Caco-2 (cell line): ENCODE measurements around the gene C3AR1. TPM values are rescaled to one million over a fixed set of nuclear protein-coding genes. Genes with fewer than 3 reads are reported as not detected.

Experiments used
- BruUV-seq: library from RNA; stranded (reverse); fragments of 400-500 nt; replicated peaks from 2 replicates; lab custom pipeline; 2021; lab: Mats Ljungman, UMichigan
- CTCF ChIA-PET: fragments of 300-600 bp; sonication (Branson Sonifier 250); formaldehyde crosslinking; loops from one replicate; lab custom pipeline; 2022; ENCODE audit warnings: antibody characterized with exemption; lab: Charles Lee
- POLR2A ChIA-PET: fragments of 300-600 bp; sonication (Branson Sonifier 250); formaldehyde crosslinking; loops from one replicate; lab custom pipeline; 2022; ENCODE audit warnings: antibody characterized with exemption; lab: Charles Lee
- DNase-seq, 2 experiments: peaks; one replicate each; pipeline versions ENCODE4 v3.0.0 to v3.0.0-alpha.2; 2020 to 2022
- H3K27me3 ChIP-seq: replicated peaks from 2 replicates; pipeline ENCODE4 v1.6.0; 2011; ENCODE audit warnings: low read length; ENCODE audit not compliant: control insufficient read depth, insufficient read depth
- H3K36me3 ChIP-seq: 2 replicates; pipeline ENCODE4 v1.5.1; 2011; ENCODE audit warnings: low read length; ENCODE audit not compliant: control insufficient read depth, insufficient read depth
- H3K4me1 ChIP-seq: fragments of 250-450 bp; sonication (Bioruptor Pico); 2 replicates; pipeline ENCODE4 v1.5.1; 2020; ENCODE audit warnings: mild to moderate bottlenecking
- H3K4me3 ChIP-seq: 2 replicates; pipeline ENCODE4 v1.5.1; 2011; ENCODE audit warnings: low read depth, mild to moderate bottlenecking, control low read depth, low read length
- H3K9me3 ChIP-seq: fragments of 250-450 bp; sonication (Bioruptor Pico); 2 replicates; pipeline ENCODE4 v1.5.1; 2020; ENCODE audit warnings: mild to moderate bottlenecking, moderate library complexity
- H3K27ac Mint-ChIP-seq: one replicate; pipeline ENCODE4 v1.8.0; 2022; ENCODE audit warnings: mixed read lengths; ENCODE audit not compliant: unreplicated experiment
- H3K27me3 Mint-ChIP-seq: one replicate; pipeline ENCODE4 v1.8.0; 2022; ENCODE audit warnings: mixed read lengths; ENCODE audit not compliant: insufficient read depth, unreplicated experiment
- H3K36me3 Mint-ChIP-seq: one replicate; pipeline ENCODE4 v1.8.0; 2022; ENCODE audit warnings: mild to moderate bottlenecking, mixed read lengths; ENCODE audit not compliant: insufficient read depth, unreplicated experiment
- H3K4me1 Mint-ChIP-seq: one replicate; pipeline ENCODE4 v1.8.0; 2022; ENCODE audit warnings: low read depth, mixed read lengths; ENCODE audit not compliant: unreplicated experiment
- H3K4me3 Mint-ChIP-seq: one replicate; pipeline ENCODE4 v1.8.0; 2022; ENCODE audit warnings: mild to moderate bottlenecking, moderate library complexity, mixed read lengths; ENCODE audit not compliant: unreplicated experiment
- H3K9me3 Mint-ChIP-seq: one replicate; pipeline ENCODE4 v1.8.0; 2022; ENCODE audit warnings: mixed read lengths; ENCODE audit not compliant: unreplicated experiment
- intact Hi-C: fragments of 100-400 bp; cut with micrococcal nuclease; formaldehyde crosslinking; loops from one replicate; pipeline ENCODE4 v1.10.0; 2022; ENCODE audit not compliant: unreplicated experiment
- total RNA-seq: library from RNA; stranded (reverse); gene quantifications from 2 replicates; pipeline ENCODE4 v1.2.3, GENCODE V29; 2022
- TF ChIP-seq, protein P1 (sequence below), 2 experiments: fragments of 200-600 bp in 1 of 2; IDR thresholded peaks; 1 replicate in 1 of 2; 2 replicates in 1 of 2; pipeline versions ENCODE4 v1.5.1 to v1.8.0; 2011 to 2022; ENCODE audit warnings: antibody characterized with exemption in 1 of 2, control low read depth in 1 of 2, inconsistent platforms in 1 of 2, low read depth in 1 of 2, low read length in 1 of 2, mild to moderate bottlenecking in 1 of 2, moderate library complexity in 1 of 2; ENCODE audit not compliant: insufficient read depth in 1 of 2, severe bottlenecking in 1 of 2, unreplicated experiment in 1 of 2

Gene C3AR1
- total RNA-seq, 1 experiment from 2014 or later: not detected

DNA sequence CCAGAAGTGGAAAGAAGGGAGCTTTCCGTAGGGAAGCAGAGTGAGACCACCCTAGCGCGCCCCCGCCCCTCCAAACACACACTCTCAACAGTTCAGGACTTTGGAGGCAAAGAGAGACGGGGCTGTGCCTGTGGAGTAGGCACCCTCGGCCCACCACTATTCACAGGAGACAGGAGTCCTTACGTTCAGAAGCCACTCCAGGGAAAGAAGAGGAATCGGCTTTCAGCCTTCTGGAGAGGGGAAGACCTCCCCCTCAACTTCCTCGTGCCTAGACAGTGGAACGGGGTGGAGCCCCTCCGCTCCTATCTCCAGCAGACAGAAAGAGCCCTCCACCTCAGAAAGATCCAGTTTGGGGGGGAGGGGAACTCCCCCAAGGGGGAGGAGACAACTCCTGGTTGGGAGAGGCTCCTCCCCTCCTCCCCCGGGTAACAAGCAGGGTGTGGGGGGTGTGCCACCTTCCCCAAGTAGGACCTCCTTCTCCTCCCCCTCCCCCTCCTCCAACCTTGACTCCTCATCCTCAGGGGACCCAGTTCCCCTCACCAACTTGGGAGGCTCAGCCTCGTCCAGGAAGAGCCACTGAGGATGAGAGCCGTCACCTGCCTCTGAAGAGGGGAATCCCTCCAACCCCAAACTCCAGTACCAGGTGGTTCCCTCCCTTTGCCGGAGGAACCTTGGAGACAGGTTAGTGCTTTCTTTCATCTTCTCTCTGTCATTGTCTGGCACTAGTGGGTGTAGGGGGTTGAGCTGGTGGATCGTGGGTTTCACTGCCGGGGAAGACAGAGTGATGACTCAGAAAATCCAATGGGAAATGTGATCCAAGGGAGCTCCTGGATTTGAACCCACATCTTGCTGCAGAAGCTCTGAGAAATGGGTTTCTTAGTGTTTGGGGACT, 32.8 kb downstream of the C3AR1 start:
- peak; percentile 28 to 53 for DNase-seq
- H3K9me3 Mint-ChIP-seq: no peaks in the 10 kb centered on the region
- H3K9me3 ChIP-seq: no peaks in the 10 kb centered on the region
- H3K4me3 ChIP-seq: peak overlapping the region; percentile 93
- no peaks in the 10 kb centered on the region for H3K27me3 ChIP-seq
- TF ChIP-seq, protein P1, sequence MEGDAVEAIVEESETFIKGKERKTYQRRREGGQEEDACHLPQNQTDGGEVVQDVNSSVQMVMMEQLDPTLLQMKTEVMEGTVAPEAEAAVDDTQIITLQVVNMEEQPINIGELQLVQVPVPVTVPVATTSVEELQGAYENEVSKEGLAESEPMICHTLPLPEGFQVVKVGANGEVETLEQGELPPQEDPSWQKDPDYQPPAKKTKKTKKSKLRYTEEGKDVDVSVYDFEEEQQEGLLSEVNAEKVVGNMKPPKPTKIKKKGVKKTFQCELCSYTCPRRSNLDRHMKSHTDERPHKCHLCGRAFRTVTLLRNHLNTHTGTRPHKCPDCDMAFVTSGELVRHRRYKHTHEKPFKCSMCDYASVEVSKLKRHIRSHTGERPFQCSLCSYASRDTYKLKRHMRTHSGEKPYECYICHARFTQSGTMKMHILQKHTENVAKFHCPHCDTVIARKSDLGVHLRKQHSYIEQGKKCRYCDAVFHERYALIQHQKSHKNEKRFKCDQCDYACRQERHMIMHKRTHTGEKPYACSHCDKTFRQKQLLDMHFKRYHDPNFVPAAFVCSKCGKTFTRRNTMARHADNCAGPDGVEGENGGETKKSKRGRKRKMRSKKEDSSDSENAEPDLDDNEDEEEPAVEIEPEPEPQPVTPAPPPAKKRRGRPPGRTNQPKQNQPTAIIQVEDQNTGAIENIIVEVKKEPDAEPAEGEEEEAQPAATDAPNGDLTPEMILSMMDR (IDR thresholded peaks at IDR 0.05; ENCODE audit: insufficient read depth in 1 of 2, low read depth in 1 of 2, low read length in 1 of 2, severe bottlenecking in 1 of 2, unreplicated experiment in 1 of 2): no peak
- BruUV-seq: no TSS peak
- intact Hi-C loops: no loop called here
- POLR2A ChIA-PET: interaction anchor here (1.4 kb wide), 1 partner anchor 73 kb away, joined by 5 read pairs; no protein-coding TSS in a partner anchor
- peak overlapping the region; percentile 89 for H3K4me3 Mint-ChIP-seq
- peaks cover 5% of the 10 kb centered on the region for H3K36me3 Mint-ChIP-seq
- peak overlapping the region; percentile 69 for H3K27ac Mint-ChIP-seq
- H3K27me3 Mint-ChIP-seq: no peaks in the 10 kb centered on the region
- CTCF ChIA-PET: interaction anchor here (0.6 to 1.3 kb wide), 4 partner anchors 12 to 127 kb away, joined by 3 to 8 read pairs (median 4); no protein-coding TSS in a partner anchor
- H3K36me3 ChIP-seq: no peaks in the 10 kb centered on the region
- peaks cover 39% of the 10 kb centered on the region for H3K4me1 Mint-ChIP-seq
- H3K4me1 ChIP-seq: peaks cover 27% of the 10 kb centered on the region

DNA sequence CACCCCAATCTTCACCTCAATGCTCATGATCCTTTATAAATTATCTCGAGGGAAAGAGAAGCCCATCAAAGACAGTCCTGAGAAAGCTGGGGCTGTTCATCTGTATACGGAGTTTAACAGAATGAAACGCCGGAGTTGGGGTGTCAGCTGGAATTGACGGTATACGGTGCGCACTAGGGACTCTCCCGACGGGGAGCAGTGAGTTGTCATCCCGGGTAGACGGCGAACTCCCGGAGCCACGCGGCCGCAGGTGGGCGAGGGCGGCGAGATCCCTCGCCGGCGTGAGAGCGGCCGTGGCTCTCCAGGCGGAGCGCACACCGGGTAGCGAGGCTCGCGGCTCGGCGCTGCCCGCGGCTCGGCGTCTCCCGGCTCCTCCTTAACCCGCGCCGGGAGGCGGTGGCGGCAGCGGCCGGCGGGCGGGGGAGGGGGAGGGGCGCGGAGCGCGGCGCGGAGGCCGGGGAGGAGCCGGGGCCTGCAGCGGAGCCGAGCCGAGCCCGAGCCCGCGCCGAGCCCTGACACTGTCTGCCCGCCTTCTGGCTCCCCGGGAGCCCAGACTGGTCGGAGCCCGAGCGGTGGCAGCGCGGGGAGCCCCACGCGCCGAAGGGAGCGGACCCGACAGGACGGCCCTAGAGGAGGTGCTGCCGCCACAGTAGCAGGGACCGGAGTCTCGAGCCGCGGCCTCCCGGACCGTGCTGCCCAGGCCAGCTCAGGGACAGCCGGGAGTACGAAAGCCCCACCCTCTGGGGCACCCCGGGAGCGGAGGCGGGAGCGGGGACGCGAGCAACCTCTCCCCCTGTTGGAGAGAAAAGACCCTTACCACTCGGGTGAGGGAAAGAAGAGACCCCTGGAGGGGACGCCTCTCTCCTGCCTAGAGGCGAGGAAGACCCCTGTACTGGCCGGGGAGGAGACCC, 33.7 kb downstream of the C3AR1 start, which contains the start of gene FOXJ2:
Gene FOXJ2 (plus strand): TSS at position 475 of the 911 bp plus-strand sequence. CDS start 7,117 bp downstream, outside the sequence.
- TF ChIP-seq, protein P1 (IDR thresholded peaks at IDR 0.05; ENCODE audit: insufficient read depth in 1 of 2, low read depth in 1 of 2, low read length in 1 of 2, severe bottlenecking in 1 of 2, unreplicated experiment in 1 of 2): peak; percentile 27 to 53
- intact Hi-C loops: no loop called here
- POLR2A ChIA-PET: interaction anchor here (0.5 to 1.4 kb wide), 3 partner anchors 46 to 96 kb away, joined by 4 to 8 read pairs (median 5); partner anchors contain the start of gene SLC2A3
- H3K4me3 ChIP-seq: peak within 1 kb of the TSS; percentile 93
- no peaks in the 10 kb centered on the region for H3K27me3 ChIP-seq
- CTCF ChIA-PET: interaction anchor here (0.6 to 1.3 kb wide), 3 partner anchors 13 to 126 kb away, joined by 3 to 8 read pairs (median 4); no protein-coding TSS in a partner anchor
- Mint-ChIP-seq H3K4me3 (peak within 1 kb of the TSS; percentile 89), H3K27me3 (no peaks in the 10 kb centered on the region), H3K4me1 (peaks cover 39% of the 10 kb centered on the region), H3K9me3 (no peaks in the 10 kb centered on the region), H3K27ac (peak within 1 kb of the TSS; percentile 69), H3K36me3 (peaks cover 7% of the 10 kb centered on the region)
- H3K4me1 ChIP-seq: peaks cover 27% of the 10 kb centered on the region
- peak; percentile 79 to 89 for DNase-seq
- H3K36me3 ChIP-seq: no peaks in the 10 kb centered on the region
- TSS peak; percentile 75 for BruUV-seq
- H3K9me3 ChIP-seq: no peaks in the 10 kb centered on the region
